GM21576 (cell line): Measurements from ENCODE around the gene LSMEM2.
A peak's percentile ranks its signal among the peaks of the same experiment; 100 is the strongest.
"Not testable (repeated sequence)": the region's sequence is repeated elsewhere in the genome, so short reads cannot be mapped to it uniquely, and the experiment has no call there.

Experiments used
- ATAC-seq: cut with Tn5 transposase; IDR thresholded peaks from one replicate; pipeline ENCODE4 v1.9.1; 2021; ENCODE audit warnings: mild to moderate bottlenecking, moderate library complexity; ENCODE audit not compliant: unreplicated experiment

LSMEM2 gene

GRCh38 chr3:50276762-50277101 is 2.2 kb upstream of the LSMEM2 start:
- no peak for ATAC-seq

GRCh38 chr3:50278123-50278879 is 586 bp upstream of the LSMEM2 start:
- no peak for ATAC-seq

GRCh38 chr3:50279255-50280016 is 549 bp downstream of the LSMEM2 start:
- ATAC-seq = no peak

DNA sequence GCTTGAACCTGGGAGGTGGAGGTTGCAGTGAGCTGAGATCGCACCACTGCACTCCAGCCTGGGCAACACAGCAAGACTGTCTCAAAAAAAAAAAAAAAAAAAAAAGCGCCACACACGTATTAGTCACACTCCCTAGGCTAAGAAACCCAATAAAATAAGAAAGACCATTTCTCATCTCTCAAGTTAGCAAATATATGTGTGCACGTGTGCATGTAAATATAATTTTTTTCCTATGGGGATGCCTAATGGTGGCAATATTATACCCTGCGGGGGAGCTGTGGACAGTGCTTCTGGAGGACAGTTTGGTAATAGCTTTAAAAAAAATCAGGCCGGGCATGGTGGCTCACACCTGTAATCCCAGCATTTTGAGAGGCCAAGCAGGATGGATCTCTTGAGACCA is 5.2 kb downstream of the LSMEM2 start:
- not testable (repeated sequence) for ATAC-seq

DNA sequence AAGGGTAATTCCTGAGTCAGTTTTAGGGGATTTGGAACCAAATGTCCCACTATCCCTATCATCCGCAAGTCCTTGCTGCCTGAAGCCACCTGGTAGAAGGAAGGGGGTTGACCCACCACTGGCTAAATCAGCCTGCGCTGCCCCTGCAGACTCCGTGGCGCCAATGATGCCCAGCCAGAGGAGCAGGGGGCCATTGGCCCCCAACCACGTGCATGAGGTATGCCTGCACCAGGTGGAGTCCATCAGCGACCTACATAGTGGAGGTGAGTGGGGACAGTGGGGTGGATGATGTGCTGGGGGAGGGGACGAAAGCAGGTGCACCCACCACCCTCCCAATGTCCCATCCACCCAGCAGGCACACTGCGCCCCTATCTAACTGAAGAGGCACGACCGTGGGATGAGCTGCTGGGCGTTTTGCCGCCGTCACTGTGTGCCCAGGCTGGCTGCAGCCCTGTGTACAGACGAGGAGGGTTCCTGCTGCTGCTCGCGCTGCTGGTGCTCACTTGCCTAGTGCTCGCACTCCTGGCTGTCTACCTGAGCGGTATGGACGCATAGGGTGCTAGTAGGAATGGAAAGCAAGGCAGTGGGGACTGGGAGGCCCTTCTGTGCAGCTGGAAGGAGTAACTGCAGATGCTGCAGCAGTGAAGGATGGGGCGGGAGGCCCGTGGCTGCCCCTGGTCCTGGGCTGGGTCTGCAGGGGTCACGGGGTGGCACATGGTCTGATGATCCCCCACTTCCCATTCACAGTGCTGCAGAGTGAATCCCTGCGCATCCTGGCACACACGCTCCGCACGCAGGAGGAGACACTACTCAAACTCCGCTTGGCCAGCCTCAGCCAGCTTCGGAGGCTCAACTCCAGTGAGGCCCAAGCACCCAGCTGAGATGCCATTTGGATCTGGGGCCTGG is 7.7 kb downstream of the LSMEM2 start:
- no peak for ATAC-seq

- ATAC-seq = no peak
These were observed 8.4 kb downstream of the LSMEM2 start for GRCh38 chr3:50287262-50287661.

DNA sequence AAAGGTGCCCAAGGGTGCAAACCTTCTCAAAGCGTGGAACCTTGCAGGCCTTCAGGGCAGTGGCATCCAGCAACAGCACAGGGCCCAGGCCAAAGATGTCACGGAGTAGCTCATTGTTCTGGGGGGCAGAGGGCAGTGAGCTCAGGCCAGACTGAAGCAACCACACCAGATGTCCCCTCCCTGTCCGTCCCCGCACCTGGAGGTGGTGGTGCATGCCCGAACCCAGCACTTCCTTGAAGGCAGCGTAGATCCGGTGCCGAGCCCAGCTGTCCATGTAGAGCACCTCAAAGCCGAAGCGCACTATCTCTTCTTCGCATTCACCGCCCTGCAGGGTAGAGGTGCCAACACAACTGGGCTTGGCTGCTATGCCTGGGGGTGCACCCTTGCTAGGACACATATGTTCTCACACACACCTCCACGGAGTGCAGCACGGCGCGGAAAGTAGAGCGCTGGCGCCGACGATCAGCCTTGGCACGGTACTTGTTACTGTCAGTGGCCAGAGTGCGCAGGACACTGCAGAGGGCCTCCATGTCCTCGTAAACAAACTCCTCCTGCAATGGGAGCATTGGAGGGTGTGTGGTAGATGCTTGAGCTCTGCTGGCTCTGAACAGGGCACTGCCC is 9.6 kb downstream of the LSMEM2 start:
- ATAC-seq = no peak

- no peak for ATAC-seq
These were observed 10.2 kb downstream of the LSMEM2 start for GRCh38 chr3:50289130-50289529.

DNA sequence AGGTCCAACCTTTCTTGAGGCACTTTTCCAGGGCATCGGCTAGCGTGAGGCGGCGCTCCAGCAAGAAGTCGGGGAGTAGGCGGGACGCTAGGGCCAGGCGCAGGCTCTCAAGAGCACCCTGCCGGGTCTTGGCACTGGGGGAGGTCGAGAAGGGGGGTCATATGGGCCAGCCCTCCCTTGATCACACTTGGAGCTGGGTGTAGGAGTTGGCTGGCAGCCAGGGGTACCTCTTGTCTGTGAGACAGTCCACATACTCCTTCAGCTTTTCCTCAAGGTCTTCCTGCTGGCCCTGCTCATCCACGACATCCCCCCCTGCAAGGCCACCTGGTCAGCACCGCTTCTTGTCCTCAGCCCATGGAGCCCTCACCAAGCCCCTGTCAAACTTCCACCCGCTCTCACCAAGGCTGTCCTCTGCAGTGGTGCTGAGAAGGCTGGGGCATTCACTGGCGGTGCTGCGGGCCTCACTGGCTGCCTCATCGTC is 11.3 kb downstream of the LSMEM2 start:
- no peak for ATAC-seq

DNA sequence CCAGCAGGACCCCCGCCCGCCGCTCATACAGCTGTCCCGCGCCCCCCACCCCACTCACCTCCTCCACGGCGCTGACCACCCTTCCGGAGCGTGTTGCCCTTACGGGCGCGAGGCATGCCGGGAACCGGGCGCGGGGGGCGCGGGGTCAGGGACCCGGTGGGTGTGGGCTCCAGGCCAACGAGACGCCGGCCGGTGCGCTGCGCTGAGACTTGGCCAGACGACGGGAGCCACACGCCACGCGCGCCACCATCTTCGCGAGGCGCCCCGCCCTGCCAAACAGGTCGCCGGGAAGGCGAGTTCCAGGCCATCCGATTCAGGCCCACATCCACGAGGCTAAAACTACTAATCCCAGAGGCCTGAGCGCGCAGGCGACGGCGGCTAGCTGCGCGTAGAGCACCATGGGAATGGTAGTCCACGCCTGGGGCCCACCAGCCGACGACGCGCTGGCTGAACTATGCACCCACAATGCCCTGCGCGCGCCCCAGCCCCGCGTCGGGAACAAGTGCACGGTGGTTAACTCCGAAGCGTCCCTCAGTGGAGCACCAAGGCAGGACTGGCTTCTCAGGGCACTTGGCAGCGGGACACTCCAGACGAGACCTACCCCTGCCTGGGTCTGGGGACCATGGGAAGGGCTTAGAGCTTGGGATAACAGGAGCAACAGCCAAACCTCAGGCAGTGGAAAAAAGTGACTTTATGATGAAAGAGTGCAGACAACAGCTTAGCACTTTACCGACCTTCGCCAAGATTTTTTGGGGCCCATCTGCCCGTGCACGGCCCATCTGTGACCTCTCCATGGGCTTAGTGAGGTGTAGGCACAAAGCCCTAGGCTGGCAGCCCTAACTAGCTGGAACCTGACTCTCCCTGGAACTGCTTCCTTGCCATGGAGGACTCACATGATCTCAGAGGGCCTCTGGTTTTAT is 13.5 kb downstream of the LSMEM2 start, which contains the start of gene IFRD2:
Gene IFRD2 (minus strand): TSS at position 271 of the 920 bp plus-strand sequence. CDS start 155 bp downstream, at position 116.
- peak; percentile 92 for ATAC-seq

- no peak for ATAC-seq
These were observed 14.4 kb downstream of the LSMEM2 start for GRCh38 chr3:50293079-50293801.

DNA sequence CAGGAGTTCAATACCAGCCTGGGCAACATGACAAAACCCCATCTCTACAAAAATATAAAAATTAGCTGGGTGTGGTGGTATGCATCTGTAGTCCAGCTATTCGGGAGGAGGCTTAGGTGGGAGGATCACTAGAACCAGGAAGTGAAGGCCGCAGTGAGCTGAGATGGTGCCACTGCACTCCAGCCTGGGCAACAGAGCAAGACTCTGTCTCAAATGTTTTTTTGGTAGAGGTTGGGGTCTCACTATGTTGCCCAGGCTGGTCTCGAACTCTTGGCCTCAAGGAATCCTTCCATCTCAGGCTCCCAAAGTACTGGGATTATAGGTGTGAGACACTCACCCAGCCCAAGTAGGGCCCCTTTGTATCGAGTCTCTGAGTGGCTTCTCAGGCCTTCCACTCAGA is 15.2 kb downstream of the LSMEM2 start:
- ATAC-seq = no peak

- ATAC-seq = no peak
These were observed 15.9 kb downstream of the LSMEM2 start for GRCh38 chr3:50294492-50295403.

- ATAC-seq = no peak
These were observed 16.9 kb downstream of the LSMEM2 start for GRCh38 chr3:50295553-50296431.

GRCh38 chr3:50296721-50297383 is 18.0 kb downstream of the LSMEM2 start:
- no peak for ATAC-seq

DNA sequence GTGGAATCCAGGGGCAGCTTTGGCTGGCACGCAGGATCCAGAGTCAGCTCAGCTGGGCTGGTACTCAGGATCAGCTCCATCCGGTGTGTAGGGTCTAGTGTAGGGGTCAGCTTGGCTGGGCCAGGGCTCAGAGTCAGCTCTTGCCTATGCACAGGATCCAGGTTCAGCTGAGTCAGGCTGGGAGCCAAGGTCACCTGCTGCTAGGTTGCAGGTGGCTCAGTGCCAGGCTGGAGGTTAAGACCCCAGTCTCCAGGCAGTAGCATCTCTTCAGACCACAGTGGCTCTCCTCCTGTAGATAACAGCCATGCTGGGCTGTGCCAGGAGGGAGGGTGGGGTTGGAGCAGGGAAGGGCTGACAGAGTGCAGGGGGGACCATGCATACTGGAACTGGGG is 18.5 kb downstream of the LSMEM2 start:
- ATAC-seq = no peak
